Measurements from ENCODE around the gene CDKN2B-AS1. TPM values are rescaled to one million over a fixed set of nuclear protein-coding genes. Genes with fewer than 3 reads are reported as not detected.

CDKN2B-AS1 gene
- total RNA-seq, 2 donors from 2014 or later: not detected

DNA sequence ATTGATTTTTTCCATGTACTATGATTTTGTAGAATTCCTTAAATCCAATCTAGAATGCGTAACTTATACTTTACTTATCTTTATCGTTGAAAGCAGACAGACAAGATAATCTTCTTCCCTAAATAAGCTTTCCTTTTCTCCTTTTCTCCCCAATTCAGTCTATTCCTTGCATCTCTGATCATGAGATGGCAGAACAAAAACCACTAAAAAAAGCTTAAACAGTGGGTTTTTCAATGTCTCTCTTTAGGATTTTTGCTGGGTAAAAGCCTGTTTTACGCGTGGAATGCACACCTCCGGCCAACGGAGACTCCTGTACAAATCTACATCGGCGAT is 13.8 kb downstream of the CDKN2B-AS1 start:
- DNase-seq: no peak
- peaks cover 2% of the 10 kb centered on the region for H3K36me3 Mint-ChIP-seq (ENCODE audit: low read depth)
- H3K9me3 Mint-ChIP-seq: no peaks in the 10 kb centered on the region
- H3K27me3 Mint-ChIP-seq (ENCODE audit: insufficient read depth): peaks cover 82% of the 10 kb centered on the region
- no peaks in the 10 kb centered on the region for H3K4me1 ChIP-seq (ENCODE audit: control insufficient read depth, insufficient read depth, low read length)
- H3K4me1 Mint-ChIP-seq: peaks cover 16% of the 10 kb centered on the region
- peak overlapping the region; percentile 76 for H3K9ac ChIP-seq (ENCODE audit: extremely low read depth, low read length, poor library complexity, severe bottlenecking)
- peaks cover 11% of the 10 kb centered on the region for H3K36me3 ChIP-seq (ENCODE audit: control insufficient read depth, insufficient read depth, low read length)
- H3K27ac ChIP-seq (ENCODE audit: low read depth, low read length): no peak overlapping the region
- 2 to 3% methylated on average over 4 to 8 of the region's 8 CpGs for WGBS, 2 experiments (ENCODE audit: insufficient coverage in 1 of 2, insufficient read length in 1 of 2)
- no peaks in the 10 kb centered on the region for H3K9me3 ChIP-seq (ENCODE audit: control insufficient read depth, low read length)
- peaks cover 84% of the 10 kb centered on the region for H3K27me3 ChIP-seq (ENCODE audit: control insufficient read depth, insufficient read depth, low read length, poor library complexity, severe bottlenecking)
- H3K27ac Mint-ChIP-seq: no peak overlapping the region
- peak overlapping the region; percentile 94 for H3K4me3 ChIP-seq (ENCODE audit: low read length)
- peak overlapping the region; percentile 92 for H3K4me3 Mint-ChIP-seq
- TF ChIP-seq, protein P1, sequence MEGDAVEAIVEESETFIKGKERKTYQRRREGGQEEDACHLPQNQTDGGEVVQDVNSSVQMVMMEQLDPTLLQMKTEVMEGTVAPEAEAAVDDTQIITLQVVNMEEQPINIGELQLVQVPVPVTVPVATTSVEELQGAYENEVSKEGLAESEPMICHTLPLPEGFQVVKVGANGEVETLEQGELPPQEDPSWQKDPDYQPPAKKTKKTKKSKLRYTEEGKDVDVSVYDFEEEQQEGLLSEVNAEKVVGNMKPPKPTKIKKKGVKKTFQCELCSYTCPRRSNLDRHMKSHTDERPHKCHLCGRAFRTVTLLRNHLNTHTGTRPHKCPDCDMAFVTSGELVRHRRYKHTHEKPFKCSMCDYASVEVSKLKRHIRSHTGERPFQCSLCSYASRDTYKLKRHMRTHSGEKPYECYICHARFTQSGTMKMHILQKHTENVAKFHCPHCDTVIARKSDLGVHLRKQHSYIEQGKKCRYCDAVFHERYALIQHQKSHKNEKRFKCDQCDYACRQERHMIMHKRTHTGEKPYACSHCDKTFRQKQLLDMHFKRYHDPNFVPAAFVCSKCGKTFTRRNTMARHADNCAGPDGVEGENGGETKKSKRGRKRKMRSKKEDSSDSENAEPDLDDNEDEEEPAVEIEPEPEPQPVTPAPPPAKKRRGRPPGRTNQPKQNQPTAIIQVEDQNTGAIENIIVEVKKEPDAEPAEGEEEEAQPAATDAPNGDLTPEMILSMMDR (conservative IDR thresholded peaks at IDR 0.05): no peak

DNA sequence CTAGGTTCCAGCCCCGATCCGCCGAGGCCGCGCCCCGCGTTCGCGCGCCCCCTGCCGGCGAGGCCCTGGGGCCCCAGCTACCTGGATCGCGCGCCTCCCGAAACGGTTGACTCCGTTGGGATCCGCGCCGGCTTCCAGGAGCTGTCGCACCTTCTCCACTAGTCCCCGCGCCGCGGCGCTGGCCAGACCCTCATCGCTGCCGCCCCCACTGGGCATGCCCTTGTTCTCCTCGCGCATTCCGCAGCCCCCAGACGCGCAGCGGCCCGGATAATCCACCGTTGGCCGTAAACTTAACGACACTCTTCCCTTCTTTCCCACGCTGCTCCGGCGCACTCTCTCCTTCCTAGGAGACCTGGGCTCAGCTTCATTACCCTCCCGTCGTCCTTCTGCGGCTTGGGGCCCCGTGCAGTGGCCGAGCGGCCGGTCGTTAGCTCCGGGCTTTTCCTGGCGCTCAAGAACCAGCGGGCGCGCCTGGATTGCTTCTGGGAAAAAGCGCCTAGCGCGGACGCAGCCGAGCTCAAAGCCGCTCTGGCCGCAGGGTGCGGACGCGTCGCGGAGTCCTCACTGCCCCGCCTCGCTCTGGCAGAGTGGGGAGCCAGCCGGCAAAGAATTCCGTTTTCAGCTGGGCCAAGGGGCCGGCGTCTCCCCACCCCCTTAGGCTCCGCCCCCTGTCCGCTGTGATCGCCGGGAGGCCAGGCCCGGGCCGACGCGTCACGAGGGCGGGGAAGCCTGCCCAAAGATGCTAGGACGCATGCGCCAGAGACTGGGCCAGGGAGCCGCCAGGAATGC is 14.3 kb downstream of the CDKN2B-AS1 start, which contains the start of gene CDKN2B:
TSS of gene CDKN2B (minus strand) at position 589 of the 789 bp plus-strand sequence. CDS start at position 237, 352 bp downstream.
- Mint-ChIP-seq H3K27ac (peak within 1 kb of the TSS; percentile 96), H3K36me3 (ENCODE audit: low read depth) (no peaks in the 10 kb centered on the region), H3K27me3 (ENCODE audit: insufficient read depth) (peaks cover 81% of the 10 kb centered on the region), H3K9me3 (no peaks in the 10 kb centered on the region), H3K4me3 (peak within 1 kb of the TSS; percentile 92), H3K4me1 (peaks cover 16% of the 10 kb centered on the region)
- 0% methylated on average over 36 to 86 of the region's 86 CpGs for WGBS, 2 experiments (ENCODE audit: insufficient coverage in 1 of 2, insufficient read length in 1 of 2)
- H3K36me3 ChIP-seq (ENCODE audit: control insufficient read depth, insufficient read depth, low read length): peaks cover 11% of the 10 kb centered on the region
- H3K4me1 ChIP-seq (ENCODE audit: control insufficient read depth, insufficient read depth, low read length): no peaks in the 10 kb centered on the region
- peak; percentile 98 for DNase-seq
- H3K27ac ChIP-seq (ENCODE audit: low read depth, low read length): peak within 1 kb of the TSS; percentile 66
- peak within 1 kb of the TSS; percentile 94 for H3K4me3 ChIP-seq (ENCODE audit: low read length)
- no peaks in the 10 kb centered on the region for H3K9me3 ChIP-seq (ENCODE audit: control insufficient read depth, low read length)
- TF ChIP-seq, protein P1 (conservative IDR thresholded peaks at IDR 0.05): peak; percentile 99
- peaks cover 79% of the 10 kb centered on the region for H3K27me3 ChIP-seq (ENCODE audit: control insufficient read depth, insufficient read depth, low read length, poor library complexity, severe bottlenecking)
- H3K9ac ChIP-seq (ENCODE audit: extremely low read depth, low read length, poor library complexity, severe bottlenecking): peak within 1 kb of the TSS; percentile 76

DNA sequence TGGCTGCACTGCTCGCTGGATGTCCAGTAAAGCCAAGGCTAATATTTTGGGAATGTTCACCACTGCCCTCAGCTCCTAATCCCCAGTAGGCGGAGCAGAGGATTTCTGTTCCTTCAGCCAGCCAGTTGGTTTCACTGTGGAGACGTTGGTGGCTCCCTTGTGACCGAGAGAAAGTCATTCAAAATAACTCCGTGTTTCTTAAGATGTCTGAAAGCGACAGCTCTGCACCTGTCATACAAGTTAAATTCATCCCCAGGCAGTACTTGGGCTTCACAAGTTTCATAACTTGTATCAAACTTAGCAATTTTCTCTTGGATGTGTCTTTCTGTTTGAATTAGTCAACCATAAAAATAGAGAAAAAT is 14.9 kb downstream of the CDKN2B-AS1 start:
- H3K36me3 ChIP-seq (ENCODE audit: control insufficient read depth, insufficient read depth, low read length): peaks cover 6% of the 10 kb centered on the region
- peaks cover 75% of the 10 kb centered on the region for H3K27me3 Mint-ChIP-seq (ENCODE audit: insufficient read depth)
- peak overlapping the region; percentile 94 for H3K4me3 ChIP-seq (ENCODE audit: low read length)
- TF ChIP-seq, protein P1 (conservative IDR thresholded peaks at IDR 0.05): no peak
- no peaks in the 10 kb centered on the region for H3K9me3 ChIP-seq (ENCODE audit: control insufficient read depth, low read length)
- no peaks in the 10 kb centered on the region for H3K36me3 Mint-ChIP-seq (ENCODE audit: low read depth)
- no peaks in the 10 kb centered on the region for H3K4me1 ChIP-seq (ENCODE audit: control insufficient read depth, insufficient read depth, low read length)
- peaks cover 16% of the 10 kb centered on the region for H3K4me1 Mint-ChIP-seq
- no peak overlapping the region for H3K27ac ChIP-seq (ENCODE audit: low read depth, low read length)
- WGBS, 2 experiments (ENCODE audit: insufficient coverage in 1 of 2, insufficient read length in 1 of 2): 16 to 22% methylated on average over 6 of the region's 6 CpGs
- peak overlapping the region; percentile 92 for H3K4me3 Mint-ChIP-seq
- no peak overlapping the region for H3K27ac Mint-ChIP-seq
- no peak for DNase-seq
- H3K9me3 Mint-ChIP-seq: no peaks in the 10 kb centered on the region
- H3K27me3 ChIP-seq (ENCODE audit: control insufficient read depth, insufficient read depth, low read length, poor library complexity, severe bottlenecking): peaks cover 73% of the 10 kb centered on the region
- H3K9ac ChIP-seq (ENCODE audit: extremely low read depth, low read length, poor library complexity, severe bottlenecking): no peak overlapping the region
